Measurements from ENCODE around the gene MT3. TPM values are rescaled to one million over a fixed set of nuclear protein-coding genes. Genes with fewer than 3 reads are reported as not detected.
A peak's percentile ranks its signal among the peaks of the same experiment; 100 is the strongest.

The MT3 gene
- total RNA-seq, 1 donor from 2014 or later = not detected

GRCh38 chr16:56549161-56549560, 40.2 kb upstream of the MT3 start:
- peaks cover 61% of the 10 kb centered on the region for H3K4me1 Mint-ChIP-seq

GRCh38 chr16:56549744-56550385, 39.5 kb upstream of the MT3 start:
- no peaks in the 10 kb centered on the region for H3K9me3 Mint-ChIP-seq

More at GRCh38 chr16:56549161-56549560, 40.2 kb upstream of the MT3 start:
- TF ChIP-seq, protein P1, sequence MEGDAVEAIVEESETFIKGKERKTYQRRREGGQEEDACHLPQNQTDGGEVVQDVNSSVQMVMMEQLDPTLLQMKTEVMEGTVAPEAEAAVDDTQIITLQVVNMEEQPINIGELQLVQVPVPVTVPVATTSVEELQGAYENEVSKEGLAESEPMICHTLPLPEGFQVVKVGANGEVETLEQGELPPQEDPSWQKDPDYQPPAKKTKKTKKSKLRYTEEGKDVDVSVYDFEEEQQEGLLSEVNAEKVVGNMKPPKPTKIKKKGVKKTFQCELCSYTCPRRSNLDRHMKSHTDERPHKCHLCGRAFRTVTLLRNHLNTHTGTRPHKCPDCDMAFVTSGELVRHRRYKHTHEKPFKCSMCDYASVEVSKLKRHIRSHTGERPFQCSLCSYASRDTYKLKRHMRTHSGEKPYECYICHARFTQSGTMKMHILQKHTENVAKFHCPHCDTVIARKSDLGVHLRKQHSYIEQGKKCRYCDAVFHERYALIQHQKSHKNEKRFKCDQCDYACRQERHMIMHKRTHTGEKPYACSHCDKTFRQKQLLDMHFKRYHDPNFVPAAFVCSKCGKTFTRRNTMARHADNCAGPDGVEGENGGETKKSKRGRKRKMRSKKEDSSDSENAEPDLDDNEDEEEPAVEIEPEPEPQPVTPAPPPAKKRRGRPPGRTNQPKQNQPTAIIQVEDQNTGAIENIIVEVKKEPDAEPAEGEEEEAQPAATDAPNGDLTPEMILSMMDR (conservative IDR thresholded peaks at IDR 0.05) = no peak
- H3K27ac Mint-ChIP-seq (ENCODE audit: unreplicated experiment) = peak overlapping the region; percentile 63
- no peaks in the 10 kb centered on the region for H3K9me3 Mint-ChIP-seq
- no peaks in the 10 kb centered on the region for H3K27me3 Mint-ChIP-seq (ENCODE audit: low read depth)
- DNase-seq (ENCODE audit: low read depth, low spot score) = no peak
- peak overlapping the region; percentile 14 for H3K4me3 Mint-ChIP-seq
- H3K36me3 Mint-ChIP-seq (ENCODE audit: low read depth) = no peaks in the 10 kb centered on the region

GRCh38 chr16:56551796-56552738, 37.3 kb upstream of the MT3 start:
- DNase-seq (ENCODE audit: low read depth, low spot score) = no peak
- H3K4me3 Mint-ChIP-seq = peak overlapping the region; percentile 62
- H3K36me3 Mint-ChIP-seq (ENCODE audit: low read depth) = no peaks in the 10 kb centered on the region
- H3K9me3 Mint-ChIP-seq = no peaks in the 10 kb centered on the region
- H3K27ac Mint-ChIP-seq (ENCODE audit: unreplicated experiment) = peak overlapping the region; percentile 97
- H3K27me3 Mint-ChIP-seq (ENCODE audit: low read depth) = no peaks in the 10 kb centered on the region
- TF ChIP-seq, protein P1 (conservative IDR thresholded peaks at IDR 0.05) = no peak
- H3K4me1 Mint-ChIP-seq = peaks cover 45% of the 10 kb centered on the region

More at GRCh38 chr16:56549744-56550385, 39.5 kb upstream of the MT3 start:
- peaks cover 61% of the 10 kb centered on the region for H3K4me1 Mint-ChIP-seq
- no peak for DNase-seq (ENCODE audit: low read depth, low spot score)
- TF ChIP-seq, protein P1 (conservative IDR thresholded peaks at IDR 0.05) = no peak
- H3K4me3 Mint-ChIP-seq = no peak overlapping the region
- no peaks in the 10 kb centered on the region for H3K27me3 Mint-ChIP-seq (ENCODE audit: low read depth)
- H3K27ac Mint-ChIP-seq (ENCODE audit: unreplicated experiment) = no peak overlapping the region
- H3K36me3 Mint-ChIP-seq (ENCODE audit: low read depth) = no peaks in the 10 kb centered on the region

GRCh38 chr16:56554441-56554840, 34.9 kb upstream of the MT3 start:
- no peaks in the 10 kb centered on the region for H3K36me3 Mint-ChIP-seq (ENCODE audit: low read depth)
- TF ChIP-seq, protein P1 (conservative IDR thresholded peaks at IDR 0.05) = no peak
- H3K4me1 Mint-ChIP-seq = peaks cover 24% of the 10 kb centered on the region
- no peak overlapping the region for H3K27ac Mint-ChIP-seq (ENCODE audit: unreplicated experiment)
- DNase-seq (ENCODE audit: low read depth, low spot score) = no peak
- H3K27me3 Mint-ChIP-seq (ENCODE audit: low read depth) = no peaks in the 10 kb centered on the region
- no peaks in the 10 kb centered on the region for H3K9me3 Mint-ChIP-seq
- H3K4me3 Mint-ChIP-seq = no peak overlapping the region

DNA sequence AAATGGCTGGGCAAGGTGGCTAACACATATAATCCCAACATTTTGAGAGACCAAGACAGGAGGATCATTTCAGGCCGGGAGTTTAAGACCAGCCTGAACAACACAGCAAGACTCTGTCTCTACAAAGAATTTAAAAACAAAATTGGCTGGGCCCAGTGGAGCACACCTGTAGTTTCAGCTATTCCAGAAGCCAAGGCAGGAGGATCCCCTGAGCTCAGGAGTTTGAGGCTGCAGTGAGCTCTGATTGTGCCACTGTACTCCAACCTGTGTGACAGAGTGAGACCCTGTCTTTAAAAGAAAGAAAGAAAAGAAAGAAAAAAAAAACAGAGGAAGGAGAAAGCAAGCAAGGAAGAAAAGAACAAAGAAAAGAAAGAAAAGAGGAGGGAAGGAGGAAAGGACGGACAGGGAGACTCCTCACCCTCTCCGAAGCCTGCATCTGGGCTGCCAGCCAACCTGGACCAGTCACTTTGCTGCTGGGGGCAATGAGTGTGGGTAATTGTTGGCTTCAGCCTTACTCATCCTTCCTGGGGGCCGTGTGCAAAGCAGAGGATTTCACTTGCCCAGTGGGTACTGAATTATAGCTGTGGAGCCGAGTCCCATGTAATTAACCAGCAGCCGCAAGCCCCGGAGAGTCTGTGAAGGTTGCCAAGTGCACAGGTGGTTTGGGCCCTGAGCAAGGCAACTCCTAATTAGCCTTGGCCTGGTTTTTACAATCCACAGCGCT, 31.1 kb upstream of the MT3 start:
- no peaks in the 10 kb centered on the region for H3K9me3 Mint-ChIP-seq
- H3K4me3 Mint-ChIP-seq = no peak overlapping the region
- no peaks in the 10 kb centered on the region for H3K36me3 Mint-ChIP-seq (ENCODE audit: low read depth)
- peaks cover 9% of the 10 kb centered on the region for H3K4me1 Mint-ChIP-seq
- peak overlapping the region; percentile 83 for H3K27ac Mint-ChIP-seq (ENCODE audit: unreplicated experiment)
- TF ChIP-seq, protein P1 (conservative IDR thresholded peaks at IDR 0.05) = no peak
- no peaks in the 10 kb centered on the region for H3K27me3 Mint-ChIP-seq (ENCODE audit: low read depth)
- no peak for DNase-seq (ENCODE audit: low read depth, low spot score)
